OCI-LY7 (cell line): Measurements from ENCODE around the gene SLC9A3. TPM values are rescaled to one million over a fixed set of nuclear protein-coding genes. Genes with fewer than 3 reads are reported as not detected.

Experiments
- BruUV-seq: library from RNA; stranded (reverse); fragments of 400-500 nt; replicated peaks from 2 replicates; lab custom pipeline; 2021; lab: Mats Ljungman, UMichigan
- CTCF ChIA-PET: fragments of 300-600 bp; sonication (Branson Sonifier 250); formaldehyde crosslinking; loops from one replicate; lab custom pipeline; 2022; ENCODE audit warnings: antibody characterized with exemption; ENCODE audit not compliant: unreplicated experiment; lab: Charles Lee
- POLR2A ChIA-PET: fragments of 300-600 bp; sonication (Branson Sonifier 250); formaldehyde crosslinking; loops from one replicate; lab custom pipeline; 2022; ENCODE audit warnings: antibody characterized with exemption; lab: Charles Lee
- DNase-seq: peaks from one replicate; pipeline ENCODE4 v3.0.0-alpha.2; 2015; ENCODE audit warnings: low spot score
- H2AFZ ChIP-seq: fragments of 200-600 bp; sonication (generic), shearing (Covaris generic); 2 replicates; pipeline ENCODE4 v1.6.1; 2014; ENCODE audit warnings: mild to moderate bottlenecking, antibody characterized with exemption, low read length, moderate library complexity
- H3K27ac ChIP-seq: fragments of 200-600 bp; sonication (generic); 2 replicates; pipeline ENCODE4 v1.5.1; 2014; ENCODE audit warnings: mixed run types, low read depth, mild to moderate bottlenecking, moderate library complexity, low read length, inconsistent platforms; ENCODE audit not compliant: poor library complexity, severe bottlenecking
- H3K36me3 ChIP-seq: fragments of 200-600 bp; sonication (generic); 2 replicates; pipeline ENCODE4 v1.6.1; 2014; ENCODE audit warnings: mild to moderate bottlenecking, antibody characterized with exemption, low read length, moderate library complexity, mixed read lengths; ENCODE audit not compliant: insufficient read depth
- H3K4me1 ChIP-seq: fragments of 200-600 bp; sonication (generic); 2 replicates; pipeline ENCODE4 v1.5.1; 2014; ENCODE audit warnings: mild to moderate bottlenecking, low read length; ENCODE audit not compliant: insufficient read depth, poor library complexity, severe bottlenecking
- H3K4me2 ChIP-seq: fragments of 200-600 bp; sonication (generic); 2 replicates; pipeline ENCODE4 v1.6.1; 2014; ENCODE audit warnings: mild to moderate bottlenecking, low read length
- H3K4me3 ChIP-seq: fragments of 200-600 bp; sonication (generic); 2 replicates; pipeline ENCODE4 v1.5.1; 2014; ENCODE audit warnings: mild to moderate bottlenecking, low read depth, low read length; ENCODE audit not compliant: poor library complexity, severe bottlenecking
- H3K79me2 ChIP-seq: fragments of 200-600 bp; sonication (generic); 2 replicates; pipeline ENCODE4 v1.6.1; 2016; ENCODE audit warnings: low read depth, mild to moderate bottlenecking, low read length, moderate library complexity, mixed read lengths; ENCODE audit not compliant: insufficient read depth
- H3K9me2 ChIP-seq: fragments of 200-600 bp; sonication (generic); 2 replicates; pipeline ENCODE4 v1.6.1; 2016; ENCODE audit warnings: mild to moderate bottlenecking, low read length, mixed read lengths; ENCODE audit not compliant: insufficient read depth
- H3K9me3 ChIP-seq: fragments of 200-600 bp; sonication (generic); 2 replicates; pipeline ENCODE4 v1.6.1; 2014; ENCODE audit warnings: mild to moderate bottlenecking, mixed run types, low read length, mixed read lengths
- H4K20me1 ChIP-seq: fragments of 200-600 bp; sonication (generic); 2 replicates; pipeline ENCODE4 v1.6.1; 2014; ENCODE audit warnings: mild to moderate bottlenecking, antibody characterized with exemption, low read length, moderate library complexity, mixed read lengths; ENCODE audit not compliant: insufficient read depth
- EZH2phosphoT487 ChIP-seq: fragments of 200-600 bp; sonication (generic); IDR thresholded peaks from 2 replicates; pipeline ENCODE4 v1.6.1; 2018; ENCODE audit warnings: low read depth, borderline replicate concordance, mild to moderate bottlenecking, mixed run types, antibody characterized with exemption, low read length, moderate library complexity, mixed read lengths
- intact Hi-C: fragments of 100-400 bp; cut with micrococcal nuclease; formaldehyde crosslinking; loops from one replicate; pipeline ENCODE4 v1.10.0; 2022; ENCODE audit not compliant: unreplicated experiment
- total RNA-seq, 2 experiments: library from RNA; depleted of rRNA in 1 of 2; stranded (reverse); fragments of >200 nt in 1 of 2; shearing (Covaris generic) in 1 of 2; gene quantifications; 2 replicates each; pipeline ENCODE4 v1.2.3, GENCODE V29; 2014 to 2022
- TF ChIP-seq, protein P1 (sequence below): fragments of 200-600 bp; sonication (generic); conservative IDR thresholded peaks from 2 replicates; pipeline ENCODE4 v1.5.1; 2014; ENCODE audit warnings: mild to moderate bottlenecking, antibody characterized with exemption, low read length, moderate library complexity, mixed read lengths

Gene SLC9A3
- total RNA-seq, 2 experiments from 2014 or later, result 2.0 to 4.3 TPM

DNA sequence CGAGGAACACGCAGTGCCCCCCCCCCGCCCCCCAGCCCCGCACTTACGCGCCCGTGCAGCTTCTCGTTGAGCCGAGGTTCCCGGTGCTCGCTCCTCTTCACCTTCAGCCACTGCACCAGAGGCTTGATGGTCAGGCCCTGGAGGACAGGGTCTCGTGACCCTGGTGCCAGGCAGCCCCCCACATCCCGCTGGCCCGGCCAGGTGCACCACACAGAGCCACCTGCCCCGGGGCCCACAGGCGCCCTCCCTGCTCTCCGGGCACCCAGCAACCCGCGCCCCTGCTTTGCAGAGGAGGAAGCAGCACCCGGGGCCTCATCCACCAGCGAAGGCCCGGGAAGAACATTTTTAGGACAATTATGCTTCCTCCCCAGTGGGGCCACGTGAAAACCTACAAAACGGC, 42.2 kb downstream of the SLC9A3 start:
- no peaks in the 10 kb centered on the region for H3K4me1 ChIP-seq
- no peak overlapping the region for H3K4me2 ChIP-seq
- no TSS peak for BruUV-seq
- H3K27ac ChIP-seq, result no peak overlapping the region
- ChIA-PET POLR2A (no interaction called here), CTCF (no interaction called here)
- no peak overlapping the region for H2AFZ ChIP-seq
- H3K4me3 ChIP-seq, result no peak overlapping the region
- intact Hi-C loops, result no loop called here
- H3K9me3 ChIP-seq, result no peaks in the 10 kb centered on the region
- no peak for DNase-seq
- H4K20me1 ChIP-seq, result no peaks in the 10 kb centered on the region
- TF ChIP-seq, protein P1, sequence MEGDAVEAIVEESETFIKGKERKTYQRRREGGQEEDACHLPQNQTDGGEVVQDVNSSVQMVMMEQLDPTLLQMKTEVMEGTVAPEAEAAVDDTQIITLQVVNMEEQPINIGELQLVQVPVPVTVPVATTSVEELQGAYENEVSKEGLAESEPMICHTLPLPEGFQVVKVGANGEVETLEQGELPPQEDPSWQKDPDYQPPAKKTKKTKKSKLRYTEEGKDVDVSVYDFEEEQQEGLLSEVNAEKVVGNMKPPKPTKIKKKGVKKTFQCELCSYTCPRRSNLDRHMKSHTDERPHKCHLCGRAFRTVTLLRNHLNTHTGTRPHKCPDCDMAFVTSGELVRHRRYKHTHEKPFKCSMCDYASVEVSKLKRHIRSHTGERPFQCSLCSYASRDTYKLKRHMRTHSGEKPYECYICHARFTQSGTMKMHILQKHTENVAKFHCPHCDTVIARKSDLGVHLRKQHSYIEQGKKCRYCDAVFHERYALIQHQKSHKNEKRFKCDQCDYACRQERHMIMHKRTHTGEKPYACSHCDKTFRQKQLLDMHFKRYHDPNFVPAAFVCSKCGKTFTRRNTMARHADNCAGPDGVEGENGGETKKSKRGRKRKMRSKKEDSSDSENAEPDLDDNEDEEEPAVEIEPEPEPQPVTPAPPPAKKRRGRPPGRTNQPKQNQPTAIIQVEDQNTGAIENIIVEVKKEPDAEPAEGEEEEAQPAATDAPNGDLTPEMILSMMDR, result no peak
- TF ChIP-seq EZH2phosphoT487, result no peak
- no peaks in the 10 kb centered on the region for H3K36me3 ChIP-seq
- no peaks in the 10 kb centered on the region for H3K9me2 ChIP-seq
- H3K79me2 ChIP-seq, result no peaks in the 10 kb centered on the region

DNA sequence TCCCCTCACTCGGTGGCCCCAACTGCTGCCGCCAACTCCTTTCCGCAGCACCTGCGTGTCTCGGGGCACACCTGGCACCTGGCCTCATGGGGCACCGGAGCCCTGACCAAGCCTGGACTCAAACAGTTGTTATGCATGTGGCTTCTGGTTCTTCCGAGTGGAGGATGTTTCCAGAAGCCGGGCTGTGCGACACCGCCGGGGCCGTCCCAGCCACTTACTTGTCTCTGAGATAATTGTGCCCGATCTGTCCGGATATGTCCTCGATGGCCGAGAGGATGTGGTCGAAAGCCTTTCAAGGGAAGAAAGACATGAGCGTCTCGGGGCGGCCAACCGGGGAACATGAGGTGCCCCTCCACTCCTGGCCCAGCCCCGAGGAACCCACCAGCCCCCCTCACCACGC, 42.9 kb downstream of the SLC9A3 start:
- Histone ChIP-seq H3K27ac (no peak overlapping the region), H3K36me3 (no peaks in the 10 kb centered on the region), H3K9me3 (no peaks in the 10 kb centered on the region), H3K9me2 (no peaks in the 10 kb centered on the region), H2AFZ (no peak overlapping the region), H3K79me2 (no peaks in the 10 kb centered on the region), H3K4me3 (no peak overlapping the region), H3K4me2 (no peak overlapping the region), H4K20me1 (no peaks in the 10 kb centered on the region), H3K4me1 (no peaks in the 10 kb centered on the region)
- intact Hi-C loops, result no loop called here
- POLR2A ChIA-PET, result no interaction called here
- DNase-seq, result no peak
- CTCF ChIA-PET, result no interaction called here
- no peak for TF ChIP-seq EZH2phosphoT487
- TF ChIP-seq, protein P1, result no peak
- no TSS peak for BruUV-seq

DNA sequence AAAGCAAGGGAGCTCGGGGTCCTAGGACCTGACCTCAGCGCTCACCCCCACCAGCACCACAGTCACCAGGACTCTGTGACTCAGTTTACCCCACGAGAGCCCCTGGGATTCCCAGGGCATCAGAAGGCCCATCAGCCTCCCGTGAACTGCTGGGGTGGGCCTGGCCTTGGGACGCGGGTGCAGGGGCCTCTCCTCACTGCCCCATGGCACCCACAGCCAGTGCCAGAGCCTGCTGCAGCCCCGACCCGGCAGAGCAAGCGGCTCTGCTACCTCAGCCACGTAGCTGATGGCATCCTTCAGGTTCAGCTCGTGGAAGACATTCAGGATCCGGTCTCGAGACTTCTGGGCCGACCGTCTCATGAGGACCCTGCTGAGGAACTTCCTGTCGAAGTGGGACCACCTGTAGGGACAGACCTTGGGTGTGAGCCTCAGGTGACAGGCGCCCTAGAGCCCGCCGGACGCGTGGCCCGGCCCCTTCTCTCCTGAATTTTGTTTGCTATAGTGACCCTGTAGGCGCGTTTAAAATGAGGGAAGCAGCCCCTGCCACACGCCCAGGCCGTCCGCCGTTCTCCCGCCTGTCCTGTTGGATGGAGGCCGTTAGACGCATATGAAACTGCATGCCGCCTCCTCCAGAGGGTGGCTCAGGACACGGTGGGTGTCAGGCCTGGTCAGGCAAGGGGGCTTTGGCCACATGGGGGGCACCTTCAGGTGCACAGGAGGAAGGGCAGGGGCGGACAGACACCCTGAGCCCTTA, 44.5 kb downstream of the SLC9A3 start:
- Histone ChIP-seq H3K9me3 (no peaks in the 10 kb centered on the region), H2AFZ (no peak overlapping the region), H4K20me1 (no peaks in the 10 kb centered on the region), H3K36me3 (no peaks in the 10 kb centered on the region), H3K4me2 (no peak overlapping the region), H3K4me1 (no peaks in the 10 kb centered on the region), H3K4me3 (no peak overlapping the region), H3K79me2 (no peaks in the 10 kb centered on the region), H3K9me2 (no peaks in the 10 kb centered on the region), H3K27ac (no peak overlapping the region)
- CTCF ChIA-PET, result no interaction called here
- BruUV-seq, result no TSS peak
- no peak for DNase-seq
- POLR2A ChIA-PET, result interaction anchor here (0.7 kb wide), 1 partner anchor 78 kb away, joined by 3 read pairs; no protein-coding TSS in a partner anchor
- intact Hi-C loops, result loop anchor here (10.0 kb wide), 1 partner anchor 135 kb away; the partner anchor contains the start of gene CEP72
- TF ChIP-seq EZH2phosphoT487, result no peak
- TF ChIP-seq, protein P1, result no peak
